Mesenchymal stem cell (in vitro differentiated cells and primary cell): Measurements from ENCODE around the gene GATD1.

Experiments
- DNase-seq: peaks from one replicate; pipeline ENCODE4 v3.0.0-alpha.2; 2013
- H2AFZ ChIP-seq: one replicate; pipeline ENCODE4 v1.6.1; 2013; ENCODE audit warnings: low read depth, mild to moderate bottlenecking, control low read depth, inconsistent platforms, low read length, moderate library complexity
- H2AK5ac ChIP-seq: 2 replicates; pipeline ENCODE4 v1.6.1; 2013; ENCODE audit warnings: low read length, moderate library complexity, mild to moderate bottlenecking, inconsistent platforms; ENCODE audit not compliant: severe bottlenecking
- H2BK120ac ChIP-seq: one replicate; pipeline ENCODE4 v1.6.1; 2013; ENCODE audit warnings: low read depth, mild to moderate bottlenecking, inconsistent platforms, low read length, moderate library complexity
- H2BK12ac ChIP-seq, 2 experiments: one replicate each; pipeline ENCODE4 v1.6.1; 2013; ENCODE audit warnings: inconsistent platforms in 2 of 2, low read length in 2 of 2, mild to moderate bottlenecking in 2 of 2, moderate library complexity in 2 of 2, control low read depth in 1 of 2
- H2BK15ac ChIP-seq: one replicate; pipeline ENCODE4 v1.6.1; 2013; ENCODE audit warnings: mild to moderate bottlenecking, low read depth, inconsistent platforms; ENCODE audit not compliant: poor library complexity, severe bottlenecking
- H2BK5ac ChIP-seq: 2 replicates; pipeline ENCODE4 v1.6.1; 2013; ENCODE audit warnings: low read depth, mild to moderate bottlenecking, low read length, control low read depth, inconsistent platforms; ENCODE audit not compliant: poor library complexity, severe bottlenecking
- H3K14ac ChIP-seq, 2 experiments: one replicate each; pipeline ENCODE4 v1.6.1; 2013; ENCODE audit warnings: inconsistent platforms in 2 of 2, low read length in 2 of 2, control low read depth in 1 of 2, mild to moderate bottlenecking in 1 of 2, moderate library complexity in 1 of 2
- H3K18ac ChIP-seq, 2 experiments: one replicate each; pipeline ENCODE4 v1.6.1; 2013; ENCODE audit warnings: inconsistent platforms in 2 of 2, low read length in 2 of 2, control low read depth in 1 of 2, low read depth in 1 of 2, mild to moderate bottlenecking in 1 of 2
- H3K23ac ChIP-seq, 2 experiments: one replicate each; pipeline ENCODE4 v1.6.1; 2013; ENCODE audit warnings: inconsistent platforms in 2 of 2, low read length in 2 of 2, mild to moderate bottlenecking in 2 of 2, moderate library complexity in 2 of 2, control low read depth in 1 of 2
- H3K27ac ChIP-seq: 2 replicates; pipeline ENCODE4 v1.5.1; 2013; ENCODE audit warnings: mild to moderate bottlenecking, moderate library complexity, low read length, control low read depth, inconsistent platforms; ENCODE audit not compliant: poor library complexity, severe bottlenecking
- H3K27me3 ChIP-seq, 2 experiments: 2 replicates each; pipeline versions ENCODE4 v1.6.1 to v1.7.0; 2013; ENCODE audit warnings: low read length in 2 of 2, mild to moderate bottlenecking in 2 of 2, moderate library complexity in 2 of 2, control low read depth in 1 of 2, inconsistent platforms in 1 of 2; ENCODE audit not compliant: control insufficient read depth in 1 of 2, insufficient read depth in 1 of 2
- H3K36me3 ChIP-seq, 2 experiments: 2 replicates each; pipeline versions ENCODE4 v1.6.1 to v1.7.0; 2013; ENCODE audit warnings: low read length in 2 of 2, control low read depth in 1 of 2, inconsistent platforms in 1 of 2, low read depth in 1 of 2, mild to moderate bottlenecking in 1 of 2; ENCODE audit not compliant: insufficient read depth in 2 of 2, control insufficient read depth in 1 of 2
- H3K4ac ChIP-seq, 2 experiments: one replicate each; pipeline ENCODE4 v1.6.1; 2013; ENCODE audit warnings: inconsistent platforms in 2 of 2, low read length in 2 of 2, mild to moderate bottlenecking in 2 of 2, moderate library complexity in 2 of 2, control low read depth in 1 of 2, low read depth in 1 of 2
- H3K4me1 ChIP-seq: 2 replicates; pipeline ENCODE4 v1.6.1; 2013; ENCODE audit warnings: low read depth, low read length, control low read depth; ENCODE audit not compliant: control insufficient read depth, insufficient read depth
- H3K4me2 ChIP-seq: 2 replicates; pipeline ENCODE4 v1.6.1; 2013; ENCODE audit warnings: low read length, mild to moderate bottlenecking, inconsistent platforms; ENCODE audit not compliant: poor library complexity, severe bottlenecking
- H3K4me3 ChIP-seq, 2 experiments: 2 replicates each; pipeline versions ENCODE4 v1.5.1 to v1.7.0; 2013; ENCODE audit warnings: low read length in 2 of 2, mild to moderate bottlenecking in 2 of 2, control low read depth in 1 of 2, low read depth in 1 of 2; ENCODE audit not compliant: insufficient read depth in 1 of 2
- H3K79me1 ChIP-seq: replicated peaks from 2 replicates; pipeline ENCODE4 v1.6.1; 2013; ENCODE audit warnings: mild to moderate bottlenecking, control low read depth, low read length, inconsistent platforms; ENCODE audit not compliant: poor library complexity, severe bottlenecking
- H3K9ac ChIP-seq: 2 replicates; pipeline ENCODE4 v1.7.0; 2013; ENCODE audit warnings: mild to moderate bottlenecking, low read length, moderate library complexity
- H3K9me3 ChIP-seq: 2 replicates; pipeline ENCODE4 v1.7.0; 2013; ENCODE audit warnings: mild to moderate bottlenecking, low read length; ENCODE audit not compliant: control insufficient read depth
- H4K8ac ChIP-seq: one replicate; pipeline ENCODE4 v1.6.1; 2013; ENCODE audit warnings: inconsistent platforms, mild to moderate bottlenecking, low read length, moderate library complexity
- H4K91ac ChIP-seq: one replicate; pipeline ENCODE4 v1.6.1; 2013; ENCODE audit warnings: mild to moderate bottlenecking, low read length, inconsistent platforms
- WGBS: methylation state at CpG from one replicate; pipeline ENCODE4 v1.1.7; 2013; ENCODE audit warnings: mixed read lengths; 5-methylcytosine and 5-hydroxymethylcytosine counted together

The GATD1 gene

DNA sequence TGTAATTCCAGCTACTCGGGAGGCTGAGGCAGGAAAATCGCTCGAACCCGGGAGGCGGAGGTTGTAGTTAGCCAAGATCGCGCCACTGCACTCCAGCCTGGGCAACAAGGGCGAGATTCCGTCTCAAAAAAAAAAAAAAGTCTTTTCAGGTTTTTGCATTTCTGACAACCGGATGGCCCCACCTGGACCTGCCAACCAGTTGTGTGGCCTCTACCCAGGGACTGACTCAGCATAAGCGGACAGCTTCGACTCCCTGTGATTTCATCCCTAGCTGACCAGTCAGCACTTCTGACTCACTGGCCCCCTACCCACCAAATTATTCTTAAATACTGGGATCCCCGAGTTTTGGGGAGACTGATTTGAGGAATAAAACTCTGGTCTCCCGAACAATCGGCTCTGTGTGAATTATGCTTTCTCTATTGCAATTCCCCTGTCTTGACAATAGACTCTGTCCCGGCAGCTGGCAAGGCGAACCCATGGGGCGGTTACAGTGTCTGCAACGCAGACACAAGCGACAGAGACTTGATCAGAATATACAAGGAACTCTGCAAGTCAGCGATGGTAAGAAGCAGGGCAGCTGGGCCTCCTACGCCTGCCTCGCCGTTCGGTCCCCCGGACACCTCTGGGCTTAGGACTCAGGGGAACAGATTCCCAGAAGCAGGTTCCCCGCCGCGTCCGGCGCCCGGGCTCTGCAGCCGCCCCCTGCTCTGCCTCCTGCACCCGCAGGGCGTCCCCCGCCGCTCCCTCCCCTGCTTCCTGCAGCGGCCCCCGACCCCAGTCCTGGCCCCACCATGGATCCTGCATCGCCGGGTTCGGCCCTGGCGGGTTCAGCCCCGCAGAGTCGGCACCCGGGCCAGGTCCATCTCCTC is 30.8 kb downstream of the GATD1 start:
- Histone ChIP-seq H2AFZ (peak overlapping the region; percentile 93), H3K27me3 (no peaks in the 10 kb centered on the region), H3K4ac (peak overlapping the region in 1 of 2 experiments; percentile 37), H2BK12ac (no peak overlapping the region), H3K9ac (peak overlapping the region; percentile 47), H3K23ac (peak overlapping the region in 1 of 2 experiments; percentile 77), H2BK120ac (peak overlapping the region; percentile 61), H3K27ac (peak overlapping the region; percentile 1), H3K4me1 (peaks cover 13% of the 10 kb centered on the region), H3K36me3 (no peaks in the 10 kb centered on the region), H3K4me3 (peak overlapping the region; percentile 88 to 98), H3K14ac (peak overlapping the region in 1 of 2 experiments; percentile 73), H2AK5ac (no peak overlapping the region), H4K8ac (peak overlapping the region; percentile 92), H4K91ac (peak overlapping the region; percentile 75), H3K9me3 (no peaks in the 10 kb centered on the region), H3K4me2 (peak overlapping the region; percentile 99), H3K79me1 (no peaks in the 10 kb centered on the region), H3K18ac (peak overlapping the region; percentile 33 to 93), H2BK5ac (peak overlapping the region; percentile 24), H2BK15ac (no peak overlapping the region)
- DNase-seq, result peak; percentile 36
- WGBS, result 29% methylated on average over 43 of the region's 46 CpGs

DNA sequence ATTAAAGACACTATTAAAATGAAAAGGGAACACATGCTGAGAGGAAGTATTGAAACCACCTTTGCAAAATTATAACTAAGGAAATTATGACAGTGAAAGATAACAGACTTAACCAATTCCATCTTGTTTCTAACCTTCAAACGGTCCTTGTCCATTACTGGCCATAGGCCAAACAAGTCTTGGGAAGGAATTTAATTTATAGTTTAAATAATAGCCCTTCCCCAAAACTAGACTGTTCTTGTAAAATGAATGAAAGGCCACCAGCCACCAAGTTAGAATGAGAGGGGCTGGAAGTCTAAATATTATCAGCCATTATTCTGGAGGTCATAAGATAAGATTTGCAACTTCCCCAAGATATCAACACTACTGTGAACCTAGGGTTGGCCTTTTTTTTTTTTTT is 31.9 kb downstream of the GATD1 start:
- Histone ChIP-seq H3K79me1 (no peaks in the 10 kb centered on the region), H2BK15ac (no peak overlapping the region), H2BK120ac (no peak overlapping the region), H3K9me3 (no peaks in the 10 kb centered on the region), H3K18ac (no peak overlapping the region), H3K4me2 (no peak overlapping the region), H2BK12ac (no peak overlapping the region), H3K4me1 (peaks cover 13% of the 10 kb centered on the region), H4K91ac (no peak overlapping the region), H3K4ac (no peak overlapping the region), H3K27me3 (no peaks in the 10 kb centered on the region), H3K23ac (no peak overlapping the region), H3K9ac (no peak overlapping the region), H2AFZ (no peak overlapping the region), H3K4me3 (no peak overlapping the region), H4K8ac (no peak overlapping the region), H2BK5ac (no peak overlapping the region), H3K36me3 (no peaks in the 10 kb centered on the region), H2AK5ac (no peak overlapping the region), H3K14ac (no peak overlapping the region), H3K27ac (no peak overlapping the region)
- no peak for DNase-seq
- no CpG with 5 or more reads among the region's 1 CpG for WGBS

GRCh38 chr11:742571-743201 is 34.6 kb downstream of the GATD1 start:
- Histone ChIP-seq H3K4me3 (no peak overlapping the region), H2BK5ac (no peak overlapping the region), H2BK12ac (no peak overlapping the region), H3K23ac (no peak overlapping the region), H2BK15ac (no peak overlapping the region), H3K4me1 (peaks cover 5% of the 10 kb centered on the region), H3K36me3 (no peaks in the 10 kb centered on the region), H3K4me2 (no peak overlapping the region), H3K18ac (no peak overlapping the region), H2AFZ (no peak overlapping the region), H3K4ac (no peak overlapping the region), H3K27ac (no peak overlapping the region), H3K9me3 (no peaks in the 10 kb centered on the region), H4K8ac (no peak overlapping the region), H3K14ac (no peak overlapping the region), H3K9ac (no peak overlapping the region), H2BK120ac (no peak overlapping the region), H3K79me1 (no peaks in the 10 kb centered on the region), H4K91ac (no peak overlapping the region), H2AK5ac (no peak overlapping the region), H3K27me3 (peaks cover 4 to 10% of the 10 kb centered on the region in 2 experiments)
- DNase-seq, result no peak
- WGBS, result 99% methylated on average over 4 of the region's 4 CpGs

DNA sequence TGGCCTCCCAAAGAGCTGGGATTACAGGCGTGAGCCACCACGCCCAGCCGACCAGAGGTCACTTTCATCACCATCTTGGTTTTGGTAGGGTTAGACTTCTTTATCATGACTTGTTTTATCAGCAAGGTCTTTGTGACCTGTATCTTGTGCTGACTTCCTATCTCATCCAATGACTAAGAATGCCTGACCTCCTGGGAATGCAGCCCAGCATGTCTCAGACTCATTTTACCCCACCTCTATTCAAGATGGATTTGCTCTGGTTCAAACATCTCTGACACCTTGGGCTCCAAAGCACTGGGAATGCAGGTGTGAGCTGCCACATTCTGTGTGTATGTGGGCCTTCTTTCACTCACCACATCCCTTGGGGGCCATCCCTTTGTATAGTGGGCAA is 35.1 kb downstream of the GATD1 start:
- H3K4me1 ChIP-seq, result peaks cover 8% of the 10 kb centered on the region
- no peak overlapping the region for H3K9ac ChIP-seq
- no peak overlapping the region for H3K4me3 ChIP-seq
- H3K23ac ChIP-seq, result no peak overlapping the region
- H3K14ac ChIP-seq, result no peak overlapping the region
- no peak overlapping the region for H3K18ac ChIP-seq
- H3K79me1 ChIP-seq, result no peaks in the 10 kb centered on the region
- H3K4me2 ChIP-seq, result no peak overlapping the region
- no peak overlapping the region for H2AFZ ChIP-seq
- no peak overlapping the region for H2BK5ac ChIP-seq
- H2BK15ac ChIP-seq, result no peak overlapping the region
- peaks cover 4 to 16% of the 10 kb centered on the region in 2 experiments for H3K27me3 ChIP-seq
- no peak overlapping the region for H4K91ac ChIP-seq
- no peak overlapping the region for H2AK5ac ChIP-seq
- no peak overlapping the region for H3K4ac ChIP-seq
- H2BK12ac ChIP-seq, result no peak overlapping the region
- H3K9me3 ChIP-seq, result no peaks in the 10 kb centered on the region
- H4K8ac ChIP-seq, result no peak overlapping the region
- no peak overlapping the region for H3K27ac ChIP-seq
- H3K36me3 ChIP-seq, result no peaks in the 10 kb centered on the region
- no peak overlapping the region for H2BK120ac ChIP-seq
- DNase-seq, result no peak
- 90% methylated on average over 2 of the region's 3 CpGs for WGBS
